Activated CD4-positive, alpha-beta memory T cell treated with anti-CD3 and anti-CD28 coated beads for 36 hours (primary cell): ENCODE measurements around the gene EMSY. TPM values are rescaled to one million over a fixed set of nuclear protein-coding genes. Genes with fewer than 3 reads are reported as not detected.

Source experiments
- CTCF ChIA-PET: fragments of 350-600 bp; sonication (Branson Sonifier 250); formaldehyde crosslinking; loops from one replicate; lab custom pipeline; 2021; ENCODE audit warnings: antibody characterized with exemption, inconsistent platforms; lab: Charles Lee
- POLR2A ChIA-PET: fragments of 350-600 bp; sonication (Branson Sonifier 250); formaldehyde crosslinking; loops from one replicate; lab custom pipeline; 2021; ENCODE audit warnings: antibody characterized with exemption; lab: Charles Lee
- DNase-seq: peaks from one replicate; pipeline ENCODE4 v3.0.0-alpha.2; 2020
- H3K27ac Mint-ChIP-seq: one replicate; pipeline ENCODE4 v1.8.0; 2021; ENCODE audit warnings: mixed read lengths
- H3K27me3 Mint-ChIP-seq: one replicate; pipeline ENCODE4 v1.8.0; 2021; ENCODE audit warnings: mixed read lengths
- H3K36me3 Mint-ChIP-seq: one replicate; pipeline ENCODE4 v1.8.0; 2021; ENCODE audit warnings: mixed read lengths
- H3K4me1 Mint-ChIP-seq: one replicate; pipeline ENCODE4 v1.8.0; 2021; ENCODE audit warnings: low read depth, mixed read lengths
- H3K4me3 Mint-ChIP-seq: one replicate; pipeline ENCODE4 v1.8.0; 2021; ENCODE audit warnings: mild to moderate bottlenecking, mixed read lengths
- H3K9me3 Mint-ChIP-seq: one replicate; pipeline ENCODE4 v1.8.0; 2021; ENCODE audit warnings: mixed read lengths
- intact Hi-C: fragments of 100-400 bp; cut with micrococcal nuclease; formaldehyde crosslinking; loops from one replicate; pipeline ENCODE4 v1.15.1; 2023
- total RNA-seq, 2 experiments: library from RNA; stranded (reverse); gene quantifications; one replicate each; pipeline ENCODE4 v1.2.3, GENCODE V29; 2021

The EMSY gene
- total RNA-seq, 2 experiments from 2014 or later, result 23.5 to 25.4 TPM

DNA sequence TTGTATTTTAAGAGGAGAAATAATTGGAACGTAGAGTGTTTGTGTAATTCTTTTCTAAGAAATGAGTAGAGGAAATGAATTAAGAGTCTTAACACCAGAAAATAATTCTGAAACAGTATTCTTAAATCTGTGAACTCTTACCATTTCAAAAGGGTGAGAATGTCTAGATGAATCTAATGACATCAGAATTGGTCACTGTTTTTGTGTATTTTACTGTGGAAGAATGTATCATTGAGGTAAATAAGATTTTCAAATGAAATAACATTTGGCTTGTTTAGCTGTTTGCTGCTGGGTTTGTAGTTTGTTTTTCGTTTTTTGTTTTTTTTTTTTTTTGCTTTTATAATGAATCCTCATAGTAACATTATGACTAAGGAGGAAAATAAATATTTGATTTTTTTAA lies 97.6 kb downstream of the EMSY start:
- ChIA-PET CTCF (no interaction called here), POLR2A (no interaction called here)
- DNase-seq, result no peak
- intact Hi-C loops, result no loop called here
- Mint-ChIP-seq H3K27me3 (no peaks in the 10 kb centered on the region), H3K27ac (peak overlapping the region; percentile 56), H3K9me3 (no peaks in the 10 kb centered on the region), H3K36me3 (peaks cover 45% of the 10 kb centered on the region), H3K4me3 (no peak overlapping the region), H3K4me1 (no peaks in the 10 kb centered on the region)

DNA sequence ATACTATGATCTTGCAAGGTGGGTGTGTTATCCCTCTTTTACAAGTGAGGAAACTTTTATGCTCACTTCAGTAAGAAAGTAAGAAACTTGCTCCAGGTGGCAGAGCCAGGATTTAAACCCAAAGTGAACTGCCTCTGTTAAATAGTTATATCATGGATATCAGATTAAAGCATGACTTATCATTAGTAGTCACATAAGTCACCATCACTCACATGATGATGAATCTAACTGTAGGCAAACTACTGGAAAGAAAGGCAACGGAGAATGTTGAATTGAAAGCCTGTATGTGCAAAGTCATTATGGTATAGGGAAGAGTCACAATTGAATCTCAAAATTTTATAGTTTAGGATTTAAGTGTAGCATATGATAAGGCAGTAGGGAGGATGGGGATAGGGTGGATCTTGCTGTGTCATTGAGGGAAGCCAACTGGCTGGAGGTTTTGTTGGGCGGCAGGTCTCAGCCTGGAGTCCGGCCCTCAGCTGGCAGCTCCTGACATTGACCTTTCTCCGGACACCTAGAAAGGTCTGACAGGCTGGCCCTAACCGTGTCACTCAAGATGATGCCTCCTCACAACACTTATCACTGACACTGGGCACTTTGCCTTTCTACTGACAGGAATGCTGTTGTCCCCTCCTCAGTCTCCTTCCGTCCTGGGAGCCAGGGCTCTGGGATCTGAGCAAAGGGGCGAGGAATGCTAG lies 98.3 kb downstream of the EMSY start:
- Mint-ChIP-seq H3K27ac (no peak overlapping the region), H3K36me3 (peaks cover 42% of the 10 kb centered on the region), H3K27me3 (no peaks in the 10 kb centered on the region), H3K4me1 (no peaks in the 10 kb centered on the region), H3K4me3 (no peak overlapping the region), H3K9me3 (no peaks in the 10 kb centered on the region)
- DNase-seq, result no peak
- ChIA-PET CTCF (no interaction called here), POLR2A (no interaction called here)
- intact Hi-C loops, result no loop called here

DNA sequence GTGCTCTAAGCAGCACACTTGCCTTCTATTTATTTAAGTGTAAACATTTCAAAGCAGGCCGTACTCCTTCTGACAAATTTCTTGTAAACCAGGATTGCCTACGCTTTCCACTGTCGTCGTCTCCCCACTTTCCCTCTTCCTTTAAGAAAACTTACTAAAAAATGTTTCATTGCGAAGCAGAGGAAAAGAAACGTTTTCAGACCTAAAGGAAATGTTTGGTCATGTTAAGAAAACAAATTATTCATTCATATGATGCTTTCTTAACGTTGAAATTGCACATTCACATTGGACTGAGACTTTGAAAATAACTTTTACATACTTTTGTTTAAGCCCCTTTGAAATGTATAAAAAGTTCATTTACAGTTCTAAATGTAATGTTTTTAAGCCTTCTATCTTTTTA lies 106.0 kb downstream of the EMSY start:
- intact Hi-C loops, result loop anchor here (5.0 kb wide), 2 partner anchors 37 to 122 kb away; partner anchors contain the start of gene LRRC32
- H3K36me3 Mint-ChIP-seq, result peaks cover 15% of the 10 kb centered on the region
- no peak for DNase-seq
- no peak overlapping the region for H3K4me3 Mint-ChIP-seq
- H3K9me3 Mint-ChIP-seq, result no peaks in the 10 kb centered on the region
- no peak overlapping the region for H3K27ac Mint-ChIP-seq
- peaks cover 13% of the 10 kb centered on the region for H3K4me1 Mint-ChIP-seq
- H3K27me3 Mint-ChIP-seq, result no peaks in the 10 kb centered on the region
- ChIA-PET POLR2A (no interaction called here), CTCF (interaction anchor here (0.6 to 1.0 kb wide), 4 partner anchors 120 to 171 kb away, joined by 3 read pairs; no protein-coding TSS in a partner anchor)

DNA sequence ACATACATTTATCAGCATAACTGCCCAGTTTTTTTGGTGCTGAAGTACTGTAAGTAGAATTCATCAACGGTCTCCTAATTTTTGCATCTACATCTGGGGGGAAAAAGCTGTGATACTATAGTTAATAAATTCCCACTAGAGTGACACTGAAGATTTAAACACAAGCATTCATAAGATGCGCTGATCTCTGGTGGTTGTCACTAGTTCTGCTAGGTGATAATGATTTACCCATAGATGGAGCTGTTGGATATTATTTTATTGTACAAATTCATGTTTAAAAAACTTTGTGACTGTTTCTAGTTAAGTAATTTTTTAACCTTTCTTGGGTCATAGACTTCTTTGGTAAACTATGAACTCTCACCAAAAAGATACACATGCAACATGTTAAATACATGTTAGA lies 106.6 kb downstream of the EMSY start:
- Mint-ChIP-seq H3K4me1 (peaks cover 13% of the 10 kb centered on the region), H3K36me3 (peaks cover 9% of the 10 kb centered on the region), H3K9me3 (no peaks in the 10 kb centered on the region), H3K27ac (no peak overlapping the region), H3K4me3 (no peak overlapping the region), H3K27me3 (no peaks in the 10 kb centered on the region)
- POLR2A ChIA-PET, result no interaction called here
- DNase-seq, result no peak
- CTCF ChIA-PET, result interaction anchor here (0.6 to 1.0 kb wide), 3 partner anchors 10 to 170 kb away, joined by 3 read pairs; no protein-coding TSS in a partner anchor
- intact Hi-C loops, result loop anchor here (5.0 kb wide), 2 partner anchors 36 to 121 kb away; partner anchors contain the start of gene LRRC32

DNA sequence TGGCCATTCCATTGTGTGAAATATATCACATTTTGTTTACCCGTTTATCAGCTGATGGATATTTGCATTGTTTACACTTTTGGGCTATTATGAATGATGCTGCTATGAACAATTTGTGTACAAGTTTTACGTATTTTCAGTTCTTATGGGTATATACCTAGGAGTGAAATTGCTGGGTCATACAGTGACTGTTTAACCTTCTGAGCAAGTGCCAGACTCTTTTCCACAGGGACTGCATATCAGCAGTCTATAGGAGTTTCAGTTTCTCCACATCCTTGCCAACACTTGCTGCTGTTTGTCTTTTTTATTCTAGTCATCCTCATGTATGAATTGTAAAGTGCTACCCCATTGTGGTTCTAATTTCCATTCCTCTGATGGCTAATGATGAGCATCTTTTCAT lies 108.2 kb downstream of the EMSY start:
- intact Hi-C loops, result loop anchor here (2.0 to 5.0 kb wide), 3 partner anchors 34 to 119 kb away; partner anchors contain the start of gene LRRC32
- H3K27me3 Mint-ChIP-seq, result no peaks in the 10 kb centered on the region
- H3K4me3 Mint-ChIP-seq, result no peak overlapping the region
- ChIA-PET CTCF (no interaction called here), POLR2A (no interaction called here)
- H3K27ac Mint-ChIP-seq, result no peak overlapping the region
- DNase-seq, result no peak
- H3K4me1 Mint-ChIP-seq, result peaks cover 13% of the 10 kb centered on the region
- peaks cover 4% of the 10 kb centered on the region for H3K36me3 Mint-ChIP-seq
- H3K9me3 Mint-ChIP-seq, result no peaks in the 10 kb centered on the region

DNA sequence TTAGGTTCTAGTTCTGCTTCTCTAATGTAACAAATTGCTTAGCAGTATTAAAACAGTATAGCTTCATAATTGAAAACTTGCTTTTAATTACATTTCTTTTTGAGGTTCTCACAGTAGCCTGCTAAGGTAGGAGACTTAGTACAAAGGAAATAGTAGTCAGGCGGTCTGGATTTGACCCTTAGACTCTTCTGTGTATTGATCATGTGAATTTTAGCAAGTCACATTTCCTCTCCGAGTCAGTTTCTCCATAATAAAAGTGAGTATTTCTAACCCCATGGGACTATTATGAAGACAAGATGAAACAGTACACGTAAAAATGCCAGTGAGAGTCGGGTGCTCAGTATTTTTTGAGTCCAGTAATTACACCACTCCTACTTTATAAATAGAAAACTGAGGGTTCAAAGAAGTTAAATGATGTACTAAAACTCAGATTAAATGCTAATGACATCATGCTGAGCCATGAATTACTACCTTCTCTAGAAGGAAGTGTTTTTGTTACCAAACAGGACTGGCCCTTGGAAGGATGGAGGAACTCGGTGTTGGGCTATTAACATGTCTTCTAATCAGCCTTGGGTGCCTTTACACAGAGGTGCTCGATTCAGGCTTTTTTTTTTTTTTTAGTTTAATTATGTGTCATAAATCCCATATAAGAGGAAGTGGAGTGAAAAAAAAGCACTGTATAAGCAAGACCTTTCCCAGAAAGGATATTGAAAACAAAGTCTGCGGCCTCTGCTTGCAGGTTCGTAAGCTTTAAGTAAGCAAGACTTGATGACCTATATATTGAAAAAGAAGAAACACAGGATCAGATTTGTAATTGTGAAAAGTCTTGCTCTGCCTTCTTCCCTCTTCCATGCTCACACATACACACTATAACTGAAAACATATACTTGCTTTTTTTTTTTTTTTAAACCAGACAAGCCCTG lies 109.0 kb downstream of the EMSY start:
- no peaks in the 10 kb centered on the region for H3K9me3 Mint-ChIP-seq
- H3K27ac Mint-ChIP-seq, result no peak overlapping the region
- POLR2A ChIA-PET, result interaction anchor here (0.7 to 1.6 kb wide), 2 partner anchors 73 to 571 kb away, joined by 3 read pairs; no protein-coding TSS in a partner anchor
- CTCF ChIA-PET, result interaction anchor here (0.7 to 1.7 kb wide), 3 partner anchors 126 to 251 kb away, joined by 3 to 4 read pairs (median 3); no protein-coding TSS in a partner anchor
- no peak overlapping the region for H3K4me3 Mint-ChIP-seq
- H3K4me1 Mint-ChIP-seq, result peaks cover 18% of the 10 kb centered on the region
- no peak for DNase-seq
- intact Hi-C loops, result loop anchor here (2.0 to 5.0 kb wide), 3 partner anchors 33 to 118 kb away; partner anchors contain the start of gene LRRC32
- no peaks in the 10 kb centered on the region for H3K27me3 Mint-ChIP-seq
- H3K36me3 Mint-ChIP-seq, result peaks cover 3% of the 10 kb centered on the region

DNA sequence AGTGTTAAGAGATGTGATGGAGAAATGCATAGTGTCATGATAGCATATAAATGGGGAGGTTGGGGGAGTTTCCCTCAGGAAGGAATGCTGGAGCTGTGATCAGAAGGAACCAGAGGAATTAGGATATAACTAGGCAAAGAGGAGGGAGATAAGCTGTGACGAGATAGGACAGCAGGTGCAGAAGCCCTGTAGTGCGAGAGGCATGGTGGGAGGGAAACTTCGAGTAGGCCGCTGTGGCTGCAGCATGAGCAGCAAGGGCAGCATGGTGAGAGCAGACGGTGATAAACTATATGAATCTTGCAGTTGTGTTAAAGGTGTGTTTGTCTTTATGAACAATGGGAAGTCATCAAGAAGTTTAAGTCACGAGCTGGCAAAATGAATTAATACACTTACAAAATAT lies 109.9 kb downstream of the EMSY start:
- no peaks in the 10 kb centered on the region for H3K27me3 Mint-ChIP-seq
- ChIA-PET CTCF (interaction anchor here (0.7 to 1.7 kb wide), 4 partner anchors 16 to 250 kb away, joined by 3 to 4 read pairs (median 3); no protein-coding TSS in a partner anchor), POLR2A (interaction anchor here (0.7 to 1.6 kb wide), 2 partner anchors 72 to 570 kb away, joined by 3 read pairs; no protein-coding TSS in a partner anchor)
- intact Hi-C loops, result loop anchor here (5.0 kb wide), 2 partner anchors 33 to 118 kb away; partner anchors contain the start of gene LRRC32
- no peak overlapping the region for H3K4me3 Mint-ChIP-seq
- no peak for DNase-seq
- peaks cover 27% of the 10 kb centered on the region for H3K4me1 Mint-ChIP-seq
- H3K9me3 Mint-ChIP-seq, result no peaks in the 10 kb centered on the region
- no peak overlapping the region for H3K27ac Mint-ChIP-seq
- peaks cover 2% of the 10 kb centered on the region for H3K36me3 Mint-ChIP-seq

DNA sequence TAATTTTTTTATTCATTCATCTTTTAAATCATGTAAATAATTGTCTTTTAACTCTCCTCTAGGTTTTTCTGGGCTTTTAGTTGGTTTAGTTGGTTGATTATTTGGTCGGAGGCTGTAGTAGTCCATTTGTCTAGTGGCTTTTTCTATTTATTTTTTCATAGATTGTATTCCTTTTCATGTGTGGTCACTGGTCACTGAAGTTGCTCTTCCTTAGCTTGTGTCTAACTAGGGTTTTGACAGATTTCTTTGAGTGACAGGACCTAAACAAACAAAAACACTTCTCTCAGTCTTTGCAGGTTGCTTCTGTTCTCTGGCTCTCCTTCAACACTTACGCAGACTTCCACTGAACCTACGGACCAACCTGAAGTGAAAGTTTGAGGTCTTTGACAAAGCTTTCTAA lies 112.6 kb downstream of the EMSY start:
- intact Hi-C loops, result no loop called here
- H3K27ac Mint-ChIP-seq, result no peak overlapping the region
- ChIA-PET POLR2A (no interaction called here), CTCF (interaction anchor here (0.7 to 0.8 kb wide), 2 partner anchors 12 to 13 kb away, joined by 3 to 4 read pairs; no protein-coding TSS in a partner anchor)
- H3K4me1 Mint-ChIP-seq, result peaks cover 46% of the 10 kb centered on the region
- H3K4me3 Mint-ChIP-seq, result no peak overlapping the region
- DNase-seq, result no peak
- H3K9me3 Mint-ChIP-seq, result no peaks in the 10 kb centered on the region
- H3K36me3 Mint-ChIP-seq, result no peaks in the 10 kb centered on the region
- peaks cover 7% of the 10 kb centered on the region for H3K27me3 Mint-ChIP-seq

DNA sequence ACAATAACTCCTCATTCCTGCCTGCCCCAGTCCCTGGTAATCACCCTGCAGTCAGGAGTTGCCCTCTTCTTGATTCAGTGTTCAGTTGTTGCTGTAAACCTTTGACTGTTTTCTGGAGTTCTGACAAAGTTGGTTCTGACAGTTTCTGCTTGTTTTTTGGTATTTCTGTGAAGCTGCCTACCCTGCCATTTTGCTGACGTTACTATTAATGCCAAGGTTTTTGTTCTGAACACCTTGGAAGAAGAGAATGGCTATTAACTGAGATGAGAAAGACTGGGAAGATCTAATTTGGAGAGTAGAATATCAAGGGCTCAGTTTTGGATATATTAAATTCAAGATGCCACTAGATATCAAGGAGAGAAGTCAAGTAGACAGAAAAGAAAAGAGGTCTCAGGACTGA lies 113.7 kb downstream of the EMSY start:
- Mint-ChIP-seq H3K27me3 (peaks cover 7% of the 10 kb centered on the region), H3K27ac (peak overlapping the region; percentile 74), H3K36me3 (no peaks in the 10 kb centered on the region), H3K4me1 (peaks cover 38% of the 10 kb centered on the region), H3K9me3 (no peaks in the 10 kb centered on the region), H3K4me3 (no peak overlapping the region)
- no peak for DNase-seq
- intact Hi-C loops, result no loop called here
- CTCF ChIA-PET, result interaction anchor here (0.8 kb wide), 1 partner anchor 13 kb away, joined by 4 read pairs; no protein-coding TSS in a partner anchor
- POLR2A ChIA-PET, result no interaction called here

DNA sequence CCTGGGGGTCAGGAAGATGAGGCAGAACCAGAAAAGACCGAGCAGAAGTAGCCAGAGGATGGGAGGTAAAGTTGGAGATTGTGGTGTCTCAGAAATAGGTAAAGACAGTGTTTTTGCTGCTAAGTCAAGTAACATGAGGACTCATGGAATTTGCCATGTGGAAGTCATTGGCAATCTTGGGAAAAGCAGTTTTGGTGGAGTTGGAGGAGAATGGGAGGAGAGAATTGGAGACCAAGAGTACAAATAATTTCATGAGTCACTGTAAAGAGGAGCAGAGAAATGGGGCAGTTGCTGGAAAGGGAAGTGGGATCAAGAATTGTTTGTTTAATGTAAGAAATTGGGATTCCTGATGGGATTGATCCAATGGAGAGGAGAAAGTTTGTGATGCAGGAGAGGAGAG lies 114.1 kb downstream of the EMSY start:
- Mint-ChIP-seq H3K27ac (peak overlapping the region; percentile 74), H3K4me3 (no peak overlapping the region), H3K9me3 (no peaks in the 10 kb centered on the region), H3K36me3 (no peaks in the 10 kb centered on the region), H3K4me1 (peaks cover 35% of the 10 kb centered on the region), H3K27me3 (peaks cover 9% of the 10 kb centered on the region)
- intact Hi-C loops, result no loop called here
- POLR2A ChIA-PET, result interaction anchor here (1.0 kb wide), 1 partner anchor 29 kb away, joined by 4 read pairs; no protein-coding TSS in a partner anchor
- DNase-seq, result no peak
- CTCF ChIA-PET, result no interaction called here

DNA sequence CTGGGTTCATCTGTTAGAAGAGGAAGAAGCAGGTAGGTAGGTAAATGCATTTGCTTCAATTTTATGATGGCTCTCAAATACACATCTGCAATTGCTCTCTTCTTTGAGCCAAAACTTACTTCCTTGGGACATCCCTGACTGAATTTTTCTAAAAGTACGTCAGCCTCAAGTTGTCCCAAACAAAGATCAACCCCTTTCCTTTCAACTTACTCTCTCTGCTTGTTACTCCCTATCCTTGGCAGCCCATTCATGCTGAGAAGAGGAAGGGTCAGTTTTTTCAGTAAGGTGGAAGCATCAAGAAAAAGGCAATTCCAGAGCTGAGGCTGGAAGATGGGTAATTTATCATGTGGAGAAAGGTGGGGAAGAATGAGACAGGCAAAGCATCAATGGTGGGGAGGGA lies 114.5 kb downstream of the EMSY start:
- Mint-ChIP-seq H3K36me3 (no peaks in the 10 kb centered on the region), H3K4me3 (no peak overlapping the region), H3K27ac (peak overlapping the region; percentile 74), H3K9me3 (no peaks in the 10 kb centered on the region), H3K27me3 (peaks cover 10% of the 10 kb centered on the region), H3K4me1 (peaks cover 34% of the 10 kb centered on the region)
- DNase-seq, result no peak
- ChIA-PET CTCF (interaction anchor here (0.5 kb wide), 1 partner anchor 8 kb away, joined by 3 read pairs; no protein-coding TSS in a partner anchor), POLR2A (interaction anchor here (1.0 kb wide), 1 partner anchor 29 kb away, joined by 4 read pairs; no protein-coding TSS in a partner anchor)
- intact Hi-C loops, result no loop called here
